ENCODE results near the gene SCO2.

Gene SCO2

GRCh38 chr22:50489363-50490243 is 35.8 kb downstream of the SCO2 start:
- DNase-seq: no peak

GRCh38 chr22:50488886-50489285 is 36.5 kb downstream of the SCO2 start:
- DNase-seq: no peak

GRCh38 chr22:50488006-50488677 is 37.3 kb downstream of the SCO2 start:
- no peak for DNase-seq

- DNase-seq: no peak
Observed at GRCh38 chr22:50487290-50488005, 38.0 kb downstream of the SCO2 start.

DNA sequence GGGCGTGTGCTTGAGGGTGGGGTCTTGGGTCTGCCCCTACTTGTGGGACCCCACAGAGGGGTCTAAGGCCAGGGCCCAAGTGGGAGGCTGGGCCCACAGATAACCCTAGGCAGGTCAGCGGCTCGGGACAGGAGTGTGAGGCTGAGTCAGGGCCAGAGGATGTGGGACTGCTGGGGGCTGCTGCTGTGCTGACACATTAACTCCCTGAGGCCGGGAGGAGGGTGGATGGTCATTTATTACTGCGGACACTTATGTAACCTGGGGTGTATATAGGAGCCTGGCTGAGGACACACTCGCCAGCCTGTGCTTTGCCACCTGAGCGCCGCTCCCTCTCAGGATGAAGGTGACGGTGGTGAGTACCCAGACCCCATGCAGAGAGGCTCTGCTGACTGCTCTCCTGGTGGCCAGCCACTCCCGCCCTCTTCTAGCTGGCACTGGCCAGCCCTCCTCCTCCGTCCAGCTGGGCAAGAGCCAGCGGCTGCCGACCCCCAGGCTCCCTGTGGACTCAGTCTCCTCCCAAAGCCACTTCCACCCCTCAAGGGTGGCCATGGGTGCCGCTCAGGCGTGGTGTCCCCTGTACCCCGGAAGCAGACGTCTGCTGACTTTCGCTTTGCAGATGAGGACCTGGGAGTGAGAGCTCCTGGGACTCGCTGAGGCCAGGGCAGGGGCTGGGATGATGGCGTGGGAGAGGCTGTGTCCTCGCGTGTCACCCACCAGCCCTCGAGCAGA is 38.7 kb downstream of the SCO2 start, which contains the start of gene MIOX:
TSS of gene MIOX (plus strand) at position 299 of the 729 bp plus-strand sequence. CDS start at position 338, 39 bp downstream.
- DNase-seq: no peak

- no peak for DNase-seq
Observed at GRCh38 chr22:50485221-50486131, 39.9 kb downstream of the SCO2 start.

GRCh38 chr22:50483977-50484853 is 41.2 kb downstream of the SCO2 start:
- no peak for DNase-seq

- no peak for DNase-seq
Observed at GRCh38 chr22:50483556-50483955, 41.8 kb downstream of the SCO2 start.

DNA sequence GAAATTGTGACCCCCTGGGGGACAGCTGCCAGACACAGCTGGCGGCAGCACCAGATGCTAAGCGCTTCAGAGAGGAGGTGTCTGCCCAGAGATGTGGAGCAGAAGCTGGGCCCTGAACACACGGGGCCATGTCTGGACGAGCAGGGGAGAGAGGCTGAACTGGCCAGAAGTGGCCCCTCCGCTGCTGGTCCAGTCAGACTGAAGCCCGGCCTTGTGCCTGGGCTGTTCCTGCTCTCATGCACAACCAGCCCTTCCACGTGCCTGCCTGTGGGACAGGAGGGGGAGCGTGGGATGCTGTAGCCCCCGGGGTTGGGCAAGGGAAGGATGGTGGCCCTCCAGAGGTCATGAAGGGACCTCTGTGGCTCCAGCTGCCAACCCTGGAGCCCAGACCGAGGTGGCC is 42.3 kb downstream of the SCO2 start:
- DNase-seq: no peak

- peak; percentile 67 for DNase-seq
Observed at GRCh38 chr22:50482107-50483074, 43.0 kb downstream of the SCO2 start.

- no peak for DNase-seq
Observed at GRCh38 chr22:50481440-50482106, 43.8 kb downstream of the SCO2 start, which contains the start of gene ADM2. ADM2 (plus strand) TSS chr22:50481543; CDS start chr22:50481848, 305 bp downstream.

- DNase-seq: no peak
Observed at GRCh38 chr22:50481045-50481439, 44.4 kb downstream of the SCO2 start.

DNA sequence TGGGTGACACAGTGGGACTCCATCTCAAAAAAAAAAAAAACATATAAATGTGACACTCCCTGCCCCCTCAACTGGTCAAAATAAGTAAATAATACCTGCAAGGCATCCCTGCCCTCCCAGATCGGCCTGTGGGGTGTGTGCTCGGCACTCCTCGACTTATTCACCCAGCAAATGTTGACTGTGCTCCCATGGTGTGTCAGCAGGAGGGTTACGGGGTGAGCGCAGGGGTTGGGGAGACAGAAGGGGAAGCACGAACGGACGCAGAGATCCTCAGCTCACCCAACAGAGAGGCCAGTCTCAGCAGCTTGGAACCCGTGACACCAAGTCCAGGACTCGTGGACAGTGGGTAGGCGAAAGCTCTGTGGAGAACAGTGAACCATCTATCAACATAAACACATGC is 45.7 kb downstream of the SCO2 start:
- DNase-seq: no peak

DNA sequence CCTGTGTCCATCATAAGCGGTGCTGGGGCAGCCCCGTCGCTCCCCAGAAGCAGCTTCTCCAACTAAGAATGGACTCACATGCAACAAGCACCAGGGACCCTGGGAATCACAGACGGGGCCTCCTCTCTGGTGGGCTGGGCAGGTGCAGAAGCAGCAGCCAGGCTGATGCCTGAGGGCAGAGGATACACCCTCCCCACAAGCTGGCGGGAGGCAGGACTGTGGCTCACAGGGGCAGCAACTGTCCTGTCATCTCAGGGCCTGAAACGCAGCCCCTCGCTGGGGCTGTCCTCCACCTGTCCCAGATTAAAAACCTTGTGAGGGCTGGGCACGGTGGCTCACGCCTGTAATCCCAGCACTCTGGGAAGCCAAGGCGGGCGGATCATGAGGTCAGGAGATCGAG is 47.5 kb downstream of the SCO2 start:
- no peak for DNase-seq

DNA sequence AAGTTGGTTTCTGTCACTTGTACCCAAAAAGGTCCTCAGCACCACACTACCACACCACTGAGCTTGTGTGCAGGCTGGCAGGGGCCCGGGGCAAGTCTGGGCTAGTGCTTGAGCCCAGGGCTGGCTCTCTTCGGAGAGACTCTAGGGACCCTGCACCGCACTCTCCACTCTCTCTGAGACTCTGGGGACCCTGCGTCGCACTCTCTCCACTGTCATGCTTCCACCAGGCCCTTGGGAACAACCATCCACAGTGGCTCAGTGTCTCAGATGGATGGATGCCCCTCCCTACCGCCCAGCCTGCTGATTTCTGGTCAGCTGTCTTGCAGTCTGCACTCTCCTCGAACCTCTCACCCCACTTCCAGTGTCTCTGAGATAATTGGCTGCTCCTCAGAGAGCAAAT is 48.5 kb downstream of the SCO2 start:
- DNase-seq: no peak

GRCh38 chr22:50475652-50476002 is 49.8 kb downstream of the SCO2 start:
- DNase-seq: no peak

DNA sequence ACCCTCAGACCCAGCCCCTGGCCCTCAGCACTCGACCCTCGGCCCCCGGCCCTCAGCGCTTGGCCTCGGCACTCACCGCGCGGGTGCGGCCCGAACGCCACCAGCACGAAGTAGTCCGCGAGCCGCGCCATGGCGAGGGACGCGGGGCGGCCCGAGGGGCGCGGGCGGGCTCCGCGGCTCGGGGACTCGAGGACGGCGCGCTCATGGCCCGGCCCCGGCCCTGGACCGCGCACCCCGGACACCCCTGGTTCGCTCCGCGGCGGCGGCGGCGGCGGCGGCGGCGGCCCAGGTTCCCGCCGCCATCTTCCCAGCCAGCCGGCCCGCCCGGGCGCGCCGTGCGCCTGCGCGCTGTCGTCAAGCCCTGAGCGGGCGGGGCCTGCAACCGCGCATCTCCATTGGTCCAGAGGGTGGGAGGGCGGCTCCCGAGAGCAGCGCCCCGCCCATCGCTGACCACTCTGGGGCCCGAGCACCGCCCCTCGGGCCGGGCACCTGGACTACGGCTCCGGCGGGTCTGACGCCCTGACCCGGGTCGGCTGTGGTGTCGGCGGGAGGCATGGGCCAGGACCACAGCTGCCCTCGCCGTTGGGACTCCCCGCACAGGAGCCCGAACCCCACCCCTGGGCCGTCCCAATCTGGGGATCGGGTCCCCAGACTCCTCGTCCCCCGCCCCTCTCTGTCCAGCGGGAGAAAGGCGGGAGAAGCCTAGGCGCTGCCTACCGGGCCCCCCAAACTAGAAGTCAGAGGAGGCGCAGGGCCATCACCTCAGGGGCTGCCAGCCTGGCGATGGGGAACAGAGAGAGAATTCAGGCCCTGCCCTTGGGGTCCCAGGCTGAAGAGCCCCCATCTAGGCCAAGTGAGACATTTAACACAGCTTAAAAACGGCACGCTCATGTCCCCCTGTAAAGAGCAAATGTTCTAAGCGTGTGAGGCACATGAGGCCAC is 50.4 kb downstream of the SCO2 start, which contains the start of gene SBF1:
TSS of gene SBF1 (minus strand) at position 326 of the 942 bp plus-strand sequence. CDS start at position 131, 195 bp downstream.
- peak; percentile 63 for DNase-seq
